GM11168 (cell line): ENCODE measurements around the gene SLA2.

Experiments
- in situ Hi-C: fragments of 300-500 bp; cut with MboI; formaldehyde crosslinking; loops from one replicate; pipeline ENCODE4 v1.12.0; 2022; ENCODE audit warnings: low sequenced_read_pairs; ENCODE audit not compliant: unreplicated experiment

The SLA2 gene

GRCh38 chr20:36620917-36621316 lies 25.1 kb downstream of the SLA2 start:
- in situ Hi-C loops = loop anchor here (25.0 kb wide), 1 partner anchor 266 kb away; the partner anchor contains the start of gene TLDC2

GRCh38 chr20:36614781-36615557 lies 31.0 kb downstream of the SLA2 start:
- in situ Hi-C loops = loop anchor here (5.0 to 25.0 kb wide), 2 partner anchors 142 to 272 kb away; partner anchors contain the start of gene TLDC2

GRCh38 chr20:36613974-36614373 lies 32.0 kb downstream of the SLA2 start:
- in situ Hi-C loops = loop anchor here (25.0 kb wide), 1 partner anchor 273 kb away; the partner anchor contains the start of gene TLDC2

- in situ Hi-C loops = loop anchor here (25.0 kb wide), 1 partner anchor 276 kb away; the partner anchor contains the start of gene TLDC2
Observed at GRCh38 chr20:36611625-36612024, 34.4 kb downstream of the SLA2 start.

GRCh38 chr20:36608388-36608728 lies 37.6 kb downstream of the SLA2 start:
- in situ Hi-C loops = loop anchor here (25.0 kb wide), 1 partner anchor 279 kb away; the partner anchor contains the start of gene TLDC2

GRCh38 chr20:36607586-36608387 lies 38.2 kb downstream of the SLA2 start:
- in situ Hi-C loops = loop anchor here (25.0 kb wide), 1 partner anchor 280 kb away; the partner anchor contains the start of gene TLDC2

- in situ Hi-C loops = loop anchor here (25.0 kb wide), 1 partner anchor 281 kb away; the partner anchor contains the start of gene TLDC2
Observed at GRCh38 chr20:36606158-36607066, 39.6 kb downstream of the SLA2 start.

GRCh38 chr20:36605399-36606157 lies 40.4 kb downstream of the SLA2 start, which contains the start of gene RAB5IF:
RAB5IF (plus strand) TSS chr20:36605779; CDS start chr20:36605952, 173 bp downstream.
- in situ Hi-C loops = loop anchor here (25.0 kb wide), 1 partner anchor 282 kb away; the partner anchor contains the start of gene TLDC2

GRCh38 chr20:36604952-36605398 lies 41.0 kb downstream of the SLA2 start:
- in situ Hi-C loops = loop anchor here (25.0 kb wide), 1 partner anchor 282 kb away; the partner anchor contains the start of gene TLDC2

GRCh38 chr20:36601540-36601939 lies 44.5 kb downstream of the SLA2 start:
- in situ Hi-C loops = loop anchor here (25.0 kb wide), 1 partner anchor 286 kb away; the partner anchor contains the start of gene TLDC2

GRCh38 chr20:36599912-36600345 lies 46.1 kb downstream of the SLA2 start:
- in situ Hi-C loops = loop anchor here (25.0 kb wide), 1 partner anchor 287 kb away; the partner anchor contains the start of gene TLDC2

- in situ Hi-C loops = no loop called here
Observed at GRCh38 chr20:36593347-36593929, 52.6 kb downstream of the SLA2 start.

GRCh38 chr20:36591854-36592641 lies 53.9 kb downstream of the SLA2 start:
- in situ Hi-C loops = no loop called here

- in situ Hi-C loops = no loop called here
Observed at GRCh38 chr20:36591281-36591680, 54.7 kb downstream of the SLA2 start.

GRCh38 chr20:36587388-36588070 lies 58.5 kb downstream of the SLA2 start:
- in situ Hi-C loops = no loop called here

- in situ Hi-C loops = no loop called here
Observed at GRCh38 chr20:36585410-36586125, 60.4 kb downstream of the SLA2 start.
